ENCODE results near the gene DAAM2.

The DAAM2 gene

DNA sequence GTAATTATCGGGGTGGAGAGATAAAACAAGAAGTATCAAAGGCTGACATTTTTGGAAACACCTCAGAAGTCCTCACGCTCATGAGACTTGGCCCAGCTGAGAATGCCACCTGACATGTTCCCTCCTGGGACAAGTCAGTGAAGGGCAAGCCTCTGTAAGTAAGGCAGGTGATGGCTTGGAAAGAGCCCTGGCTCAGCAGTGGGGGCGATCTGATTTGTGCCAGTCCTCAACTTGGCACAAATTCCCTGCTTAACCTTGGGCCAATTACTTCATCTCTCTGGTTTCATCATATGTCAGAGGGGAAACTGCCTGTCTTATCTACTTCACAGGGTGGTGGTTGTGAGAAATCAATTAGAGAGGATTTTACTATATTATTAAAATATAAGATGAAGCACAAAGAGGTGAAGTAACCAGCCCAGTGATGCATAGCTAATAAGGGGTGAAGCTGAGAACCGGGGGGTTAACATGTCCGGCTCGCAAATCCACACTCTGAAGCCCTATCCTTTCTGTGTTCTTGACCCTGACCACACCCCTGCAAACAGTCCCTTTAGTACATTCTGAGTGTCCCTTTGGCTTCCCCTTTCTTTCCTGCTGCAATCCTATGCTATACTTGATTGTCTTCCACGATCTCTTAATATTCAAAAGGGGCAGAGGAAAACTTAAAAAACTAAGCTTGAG is 150.9 kb downstream of the DAAM2 start:
- no peak for TF ChIP-seq TCF12 (IDR thresholded peaks at IDR 0.05; ENCODE audit: low read depth)
- TF ChIP-seq YY1 (IDR thresholded peaks at IDR 0.05; ENCODE audit: low read depth), result no peak
- no peak for TF ChIP-seq ZBTB7A (IDR thresholded peaks at IDR 0.05; ENCODE audit: low read depth)
- TF ChIP-seq, protein P1, sequence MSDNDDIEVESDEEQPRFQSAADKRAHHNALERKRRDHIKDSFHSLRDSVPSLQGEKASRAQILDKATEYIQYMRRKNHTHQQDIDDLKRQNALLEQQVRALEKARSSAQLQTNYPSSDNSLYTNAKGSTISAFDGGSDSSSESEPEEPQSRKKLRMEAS (IDR thresholded peaks at IDR 0.05), result no peak
- TF ChIP-seq CEBPB (IDR thresholded peaks at IDR 0.05), result no peak
- TF ChIP-seq NFIC (IDR thresholded peaks at IDR 0.05), result no peak
- TF ChIP-seq TEAD4 (IDR thresholded peaks at IDR 0.05), result no peak
- TF ChIP-seq FOXM1 (IDR thresholded peaks at IDR 0.05; ENCODE audit: borderline replicate concordance, low read depth), result no peak
- no peak for TF ChIP-seq CREB1 (IDR thresholded peaks at IDR 0.05; ENCODE audit: low read depth)
- no peak for TF ChIP-seq EGR1 (IDR thresholded peaks at IDR 0.05)
- TF ChIP-seq EP300 (IDR thresholded peaks at IDR 0.05; ENCODE audit: borderline replicate concordance), result no peak
- TF ChIP-seq, protein P2, sequence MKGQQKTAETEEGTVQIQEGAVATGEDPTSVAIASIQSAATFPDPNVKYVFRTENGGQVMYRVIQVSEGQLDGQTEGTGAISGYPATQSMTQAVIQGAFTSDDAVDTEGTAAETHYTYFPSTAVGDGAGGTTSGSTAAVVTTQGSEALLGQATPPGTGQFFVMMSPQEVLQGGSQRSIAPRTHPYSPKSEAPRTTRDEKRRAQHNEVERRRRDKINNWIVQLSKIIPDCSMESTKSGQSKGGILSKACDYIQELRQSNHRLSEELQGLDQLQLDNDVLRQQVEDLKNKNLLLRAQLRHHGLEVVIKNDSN (IDR thresholded peaks at IDR 0.05), result no peak
- TF ChIP-seq RAD21 (IDR thresholded peaks at IDR 0.05; ENCODE audit: low read depth), result no peak

DNA sequence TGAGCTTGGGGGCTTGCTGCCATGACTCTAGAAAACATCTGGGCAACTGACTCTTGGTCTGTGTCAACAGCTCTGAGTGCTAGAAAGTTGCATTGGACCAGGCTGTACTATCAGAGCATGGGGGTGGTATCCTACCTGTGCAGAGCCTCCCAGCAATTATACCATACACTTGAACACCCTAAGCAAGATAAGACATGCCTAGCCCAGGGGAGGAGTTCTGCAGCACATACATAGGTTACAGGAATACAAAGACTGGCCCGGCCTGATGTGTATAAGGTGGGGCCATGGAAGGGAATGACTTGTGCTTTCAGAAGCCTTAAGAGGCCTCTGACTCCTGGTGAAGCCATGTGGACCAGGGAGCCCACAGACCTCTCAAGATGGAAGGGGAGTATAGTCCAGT is 153.4 kb downstream of the DAAM2 start:
- TF ChIP-seq CEBPB (IDR thresholded peaks at IDR 0.05), result no peak
- no peak for TF ChIP-seq TAF1 (IDR thresholded peaks at IDR 0.05; ENCODE audit: low read depth)
- TF ChIP-seq ZBTB7A (IDR thresholded peaks at IDR 0.05; ENCODE audit: low read depth), result no peak
- no peak for TF ChIP-seq EGR1 (IDR thresholded peaks at IDR 0.05)
- no peak for TF ChIP-seq TCF12 (IDR thresholded peaks at IDR 0.05; ENCODE audit: low read depth)
- TF ChIP-seq, protein P2 (IDR thresholded peaks at IDR 0.05), result no peak
- TF ChIP-seq, protein P3, sequence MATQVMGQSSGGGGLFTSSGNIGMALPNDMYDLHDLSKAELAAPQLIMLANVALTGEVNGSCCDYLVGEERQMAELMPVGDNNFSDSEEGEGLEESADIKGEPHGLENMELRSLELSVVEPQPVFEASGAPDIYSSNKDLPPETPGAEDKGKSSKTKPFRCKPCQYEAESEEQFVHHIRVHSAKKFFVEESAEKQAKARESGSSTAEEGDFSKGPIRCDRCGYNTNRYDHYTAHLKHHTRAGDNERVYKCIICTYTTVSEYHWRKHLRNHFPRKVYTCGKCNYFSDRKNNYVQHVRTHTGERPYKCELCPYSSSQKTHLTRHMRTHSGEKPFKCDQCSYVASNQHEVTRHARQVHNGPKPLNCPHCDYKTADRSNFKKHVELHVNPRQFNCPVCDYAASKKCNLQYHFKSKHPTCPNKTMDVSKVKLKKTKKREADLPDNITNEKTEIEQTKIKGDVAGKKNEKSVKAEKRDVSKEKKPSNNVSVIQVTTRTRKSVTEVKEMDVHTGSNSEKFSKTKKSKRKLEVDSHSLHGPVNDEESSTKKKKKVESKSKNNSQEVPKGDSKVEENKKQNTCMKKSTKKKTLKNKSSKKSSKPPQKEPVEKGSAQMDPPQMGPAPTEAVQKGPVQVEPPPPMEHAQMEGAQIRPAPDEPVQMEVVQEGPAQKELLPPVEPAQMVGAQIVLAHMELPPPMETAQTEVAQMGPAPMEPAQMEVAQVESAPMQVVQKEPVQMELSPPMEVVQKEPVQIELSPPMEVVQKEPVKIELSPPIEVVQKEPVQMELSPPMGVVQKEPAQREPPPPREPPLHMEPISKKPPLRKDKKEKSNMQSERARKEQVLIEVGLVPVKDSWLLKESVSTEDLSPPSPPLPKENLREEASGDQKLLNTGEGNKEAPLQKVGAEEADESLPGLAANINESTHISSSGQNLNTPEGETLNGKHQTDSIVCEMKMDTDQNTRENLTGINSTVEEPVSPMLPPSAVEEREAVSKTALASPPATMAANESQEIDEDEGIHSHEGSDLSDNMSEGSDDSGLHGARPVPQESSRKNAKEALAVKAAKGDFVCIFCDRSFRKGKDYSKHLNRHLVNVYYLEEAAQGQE (IDR thresholded peaks at IDR 0.05; ENCODE audit: low read depth), result no peak
- TF ChIP-seq TEAD4 (IDR thresholded peaks at IDR 0.05), result no peak
- no peak for TF ChIP-seq FOXM1 (IDR thresholded peaks at IDR 0.05; ENCODE audit: borderline replicate concordance, low read depth)
- no peak for TF ChIP-seq CREB1 (IDR thresholded peaks at IDR 0.05; ENCODE audit: low read depth)
- no peak for TF ChIP-seq NFIC (IDR thresholded peaks at IDR 0.05)
- TF ChIP-seq, protein P1 (IDR thresholded peaks at IDR 0.05), result no peak
- no peak for TF ChIP-seq YY1 (IDR thresholded peaks at IDR 0.05; ENCODE audit: low read depth)
- no peak for TF ChIP-seq RAD21 (IDR thresholded peaks at IDR 0.05; ENCODE audit: low read depth)
- TF ChIP-seq EP300 (IDR thresholded peaks at IDR 0.05; ENCODE audit: borderline replicate concordance), result no peak

DNA sequence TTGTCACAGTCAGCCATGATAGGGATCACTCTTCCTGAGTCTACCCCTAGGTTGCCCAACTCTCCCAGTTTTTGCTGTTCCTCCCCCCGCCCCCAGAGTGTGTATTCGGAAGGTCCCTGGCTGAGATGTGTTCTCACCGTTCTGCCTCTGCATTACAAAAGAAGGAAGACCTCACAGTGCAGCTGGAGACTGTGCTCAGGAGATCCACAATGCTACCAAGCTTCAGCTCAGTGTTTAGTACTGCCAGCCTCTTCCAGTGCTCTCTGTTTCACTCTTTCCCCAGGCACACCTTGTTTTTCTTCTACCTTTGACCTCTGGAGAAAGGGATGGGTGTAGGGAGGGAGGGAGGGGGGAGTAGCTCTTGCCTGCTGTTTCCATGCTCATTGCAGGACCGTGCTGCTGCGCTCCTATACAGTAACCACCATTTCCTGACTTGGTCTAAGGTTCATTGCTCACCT is 155.5 kb downstream of the DAAM2 start:
- TF ChIP-seq, protein P3 (IDR thresholded peaks at IDR 0.05; ENCODE audit: low read depth), result no peak
- TF ChIP-seq, protein P1 (IDR thresholded peaks at IDR 0.05), result no peak
- no peak for TF ChIP-seq YY1 (IDR thresholded peaks at IDR 0.05; ENCODE audit: low read depth)
- no peak for TF ChIP-seq NFIC (IDR thresholded peaks at IDR 0.05)
- TF ChIP-seq, protein P2 (IDR thresholded peaks at IDR 0.05), result no peak
- no peak for TF ChIP-seq CEBPB (IDR thresholded peaks at IDR 0.05)
- TF ChIP-seq TEAD4 (IDR thresholded peaks at IDR 0.05), result no peak
- TF ChIP-seq EGR1 (IDR thresholded peaks at IDR 0.05), result no peak
- TF ChIP-seq EP300 (IDR thresholded peaks at IDR 0.05; ENCODE audit: borderline replicate concordance), result no peak
- TF ChIP-seq ZBTB7A (IDR thresholded peaks at IDR 0.05; ENCODE audit: low read depth), result no peak
- no peak for TF ChIP-seq TAF1 (IDR thresholded peaks at IDR 0.05; ENCODE audit: low read depth)
- TF ChIP-seq FOXM1 (IDR thresholded peaks at IDR 0.05; ENCODE audit: borderline replicate concordance, low read depth), result no peak
- no peak for TF ChIP-seq CREB1 (IDR thresholded peaks at IDR 0.05; ENCODE audit: low read depth)

DNA sequence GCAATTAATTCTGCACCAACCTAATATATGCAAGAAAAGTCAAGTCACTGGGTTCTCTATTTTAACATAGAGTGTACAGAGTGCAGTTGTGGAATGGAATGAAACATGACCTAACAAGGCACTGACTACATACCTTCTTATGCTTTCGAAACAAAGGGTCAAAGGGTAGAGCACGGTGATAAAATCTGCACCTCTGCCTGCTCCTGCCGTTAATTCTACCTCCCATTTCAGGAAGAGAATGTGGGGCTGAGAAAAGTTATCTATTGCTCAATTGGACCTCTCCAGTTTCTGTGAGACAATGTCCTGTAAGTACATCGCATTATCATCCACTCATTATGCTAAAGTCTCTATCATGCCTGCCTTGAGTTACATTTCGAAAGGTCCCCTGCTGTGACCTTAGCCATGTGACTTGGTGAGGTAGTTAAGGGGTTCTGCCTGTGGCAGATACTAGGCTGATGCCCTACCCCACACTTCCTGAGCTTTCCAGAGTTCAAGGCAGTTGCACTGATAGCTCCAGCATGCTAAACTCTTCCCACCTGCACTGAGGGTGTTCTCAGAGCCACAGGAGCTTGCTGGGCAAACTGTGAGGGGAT is 156.1 kb downstream of the DAAM2 start:
- no peak for TF ChIP-seq CREB1 (IDR thresholded peaks at IDR 0.05; ENCODE audit: low read depth)
- no peak for TF ChIP-seq ZBTB7A (IDR thresholded peaks at IDR 0.05; ENCODE audit: low read depth)
- TF ChIP-seq, protein P1 (IDR thresholded peaks at IDR 0.05), result no peak
- TF ChIP-seq TCF12 (IDR thresholded peaks at IDR 0.05; ENCODE audit: low read depth), result no peak
- no peak for TF ChIP-seq EP300 (IDR thresholded peaks at IDR 0.05; ENCODE audit: borderline replicate concordance)
- no peak for TF ChIP-seq CEBPB (IDR thresholded peaks at IDR 0.05)
- no peak for TF ChIP-seq YY1 (IDR thresholded peaks at IDR 0.05; ENCODE audit: low read depth)
- TF ChIP-seq EGR1 (IDR thresholded peaks at IDR 0.05), result no peak
- TF ChIP-seq, protein P3 (IDR thresholded peaks at IDR 0.05; ENCODE audit: low read depth), result no peak
- TF ChIP-seq NFIC (IDR thresholded peaks at IDR 0.05), result no peak
- TF ChIP-seq TEAD4 (IDR thresholded peaks at IDR 0.05), result no peak
- TF ChIP-seq TAF1 (IDR thresholded peaks at IDR 0.05; ENCODE audit: low read depth), result no peak
